GM21515 (cell line): ENCODE measurements around the gene KRT1.
"Not testable (repeated sequence)": the region's sequence is repeated elsewhere in the genome, so short reads cannot be mapped to it uniquely, and the experiment has no call there.

Experiments
- ATAC-seq: cut with Tn5 transposase; IDR thresholded peaks from one replicate; pipeline ENCODE4 v1.9.1; 2021; ENCODE audit not compliant: unreplicated experiment

Gene KRT1

GRCh38 chr12:52680363-52680762 lies at the start of gene KRT1:
Gene KRT1, minus strand, starts transcription at chr12:52680407. Its CDS starts 59 bp downstream, at chr12:52680348.
- ATAC-seq = no peak

DNA sequence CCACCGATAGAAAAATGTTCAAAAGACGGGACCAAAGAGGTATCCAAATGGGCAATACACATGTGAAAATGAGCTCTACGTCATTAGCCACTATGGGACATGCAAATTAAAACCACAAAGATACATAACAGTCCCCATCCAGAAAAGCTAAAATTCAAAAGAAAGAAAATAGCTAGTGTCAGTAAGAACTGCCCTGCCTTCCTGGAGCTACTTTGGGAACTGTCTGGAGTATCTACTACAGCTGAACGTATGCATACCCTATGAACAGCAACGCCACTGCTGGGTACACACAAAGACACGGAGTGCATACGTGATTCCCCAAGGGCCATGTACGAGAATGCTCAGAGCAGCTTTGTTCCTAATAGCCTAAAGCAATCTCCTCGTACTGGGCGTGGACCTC lies 48.9 kb upstream of the KRT1 start:
- ATAC-seq = no peak

DNA sequence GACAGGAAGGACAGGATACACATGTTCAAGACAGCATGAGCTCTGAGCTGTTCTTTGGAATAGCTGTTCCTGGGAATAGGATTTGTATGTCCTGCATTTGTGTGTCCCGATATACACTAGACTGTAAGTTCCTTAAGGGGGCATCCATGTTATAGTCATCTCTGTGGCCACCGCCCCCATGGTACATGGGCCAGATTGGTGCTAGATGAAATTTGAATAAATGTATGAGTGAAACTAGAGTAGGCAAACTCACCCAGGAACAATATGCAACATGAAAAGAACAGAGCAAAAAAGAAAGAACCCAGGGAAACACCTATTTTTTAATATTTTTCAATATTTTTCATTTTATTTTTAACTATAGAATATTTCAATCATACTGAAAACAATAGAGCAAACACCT lies 48.2 kb upstream of the KRT1 start:
- no peak for ATAC-seq

- ATAC-seq = no peak
Observed at GRCh38 chr12:52727037-52727436, 46.8 kb upstream of the KRT1 start.

- no peak for ATAC-seq
Observed at GRCh38 chr12:52726451-52726850, 46.2 kb upstream of the KRT1 start.

GRCh38 chr12:52724384-52724783 lies 44.2 kb upstream of the KRT1 start:
- ATAC-seq = no peak

- ATAC-seq = no peak
Observed at GRCh38 chr12:52722680-52723079, 42.5 kb upstream of the KRT1 start.

- ATAC-seq = no peak
Observed at GRCh38 chr12:52721838-52722470, 41.7 kb upstream of the KRT1 start.

- no peak for ATAC-seq
Observed at GRCh38 chr12:52720365-52720886, 40.2 kb upstream of the KRT1 start.

- no peak for ATAC-seq
Observed at GRCh38 chr12:52716061-52716460, 35.9 kb upstream of the KRT1 start.

DNA sequence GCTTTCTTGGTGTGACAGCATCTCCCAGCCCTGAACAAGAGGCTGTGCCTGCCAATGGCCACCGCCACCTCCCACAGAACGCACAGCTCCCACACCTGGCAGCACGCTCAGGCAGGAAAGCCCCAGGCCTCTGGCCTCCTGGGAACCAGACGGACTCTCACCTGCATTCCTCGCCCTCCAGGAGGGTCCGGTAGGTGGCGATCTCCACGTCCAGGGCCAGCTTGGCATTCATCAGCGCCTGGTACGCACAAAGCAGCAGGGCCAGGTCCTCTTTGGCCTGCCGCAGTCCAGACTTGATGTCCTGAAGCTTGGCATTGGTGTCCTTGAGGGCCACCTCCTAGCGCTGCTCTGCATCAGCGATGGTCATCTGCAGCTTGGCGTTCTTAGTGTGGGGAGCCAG lies 35.2 kb upstream of the KRT1 start:
- no peak for ATAC-seq

DNA sequence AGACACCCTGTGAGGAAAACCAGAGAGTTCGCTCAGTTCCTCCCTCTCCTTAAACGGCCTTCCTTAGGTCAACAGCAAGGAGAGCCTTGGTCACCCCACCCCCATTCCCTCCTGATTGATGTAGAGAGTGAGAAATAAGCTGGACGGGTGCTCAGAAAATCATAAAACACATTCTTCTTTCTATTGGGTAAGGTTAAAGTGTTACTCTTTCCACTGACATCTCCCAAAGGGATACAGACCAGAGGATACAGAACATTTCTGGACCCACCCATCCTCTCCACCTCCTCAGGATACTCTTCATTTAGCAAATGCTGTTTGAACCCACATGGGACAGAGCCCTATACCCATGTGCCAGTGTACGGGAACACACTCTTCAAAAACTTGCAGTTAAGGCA lies 34.7 kb upstream of the KRT1 start:
- no peak for ATAC-seq

- no peak for ATAC-seq
Observed at GRCh38 chr12:52713960-52714886, 34.0 kb upstream of the KRT1 start.

DNA sequence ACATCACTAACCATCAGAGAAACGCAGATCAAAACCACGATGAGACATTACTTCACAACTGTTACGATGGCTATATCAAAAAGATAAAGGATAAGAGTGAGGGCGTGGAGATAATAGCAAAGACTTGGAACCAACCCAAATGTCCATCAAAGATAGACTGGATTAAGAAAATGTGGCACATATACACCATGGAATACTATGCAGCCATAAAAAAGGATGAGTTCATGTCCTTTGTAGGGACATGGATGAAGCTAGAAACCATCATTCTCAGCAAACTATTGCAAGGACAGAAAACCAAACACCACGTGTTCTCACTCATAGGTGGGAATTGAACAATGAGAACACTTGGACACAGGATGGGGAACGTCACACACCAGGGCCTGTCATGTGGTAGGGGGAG lies 31.9 kb upstream of the KRT1 start:
- not testable (repeated sequence) for ATAC-seq

GRCh38 chr12:52710730-52711129 lies 30.5 kb upstream of the KRT1 start:
- no peak for ATAC-seq

GRCh38 chr12:52708010-52708409 lies 27.8 kb upstream of the KRT1 start:
- no peak for ATAC-seq

DNA sequence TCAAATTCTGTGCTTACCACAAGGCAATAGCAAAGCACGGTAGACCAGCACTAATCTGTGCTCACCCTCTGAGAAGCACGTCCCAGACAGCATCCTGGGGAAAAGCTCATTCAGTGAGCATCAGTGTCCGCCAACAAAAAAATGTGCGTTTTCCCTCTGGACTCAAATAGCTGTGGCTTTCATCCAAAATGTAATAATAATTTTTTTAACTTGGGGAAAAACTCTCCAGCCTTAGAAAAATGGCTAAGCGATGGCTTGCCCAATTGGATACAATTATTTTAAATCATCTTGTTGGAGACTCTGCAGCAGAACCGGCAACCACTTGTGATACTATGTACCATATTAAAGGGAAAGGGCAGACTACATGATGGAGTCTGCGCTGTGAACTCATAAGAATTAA lies 24.3 kb upstream of the KRT1 start:
- ATAC-seq = no peak

GRCh38 chr12:52703878-52704277 lies 23.7 kb upstream of the KRT1 start:
- ATAC-seq = no peak

GRCh38 chr12:52703424-52703823 lies 23.2 kb upstream of the KRT1 start, which contains the start of gene KRT77:
Gene KRT77, minus strand, starts transcription at chr12:52703524. Its CDS starts 90 bp downstream, at chr12:52703434.
- no peak for ATAC-seq

- ATAC-seq = no peak
Observed at GRCh38 chr12:52702338-52702737, 22.1 kb upstream of the KRT1 start.

GRCh38 chr12:52701281-52701680 lies 21.1 kb upstream of the KRT1 start:
- no peak for ATAC-seq

DNA sequence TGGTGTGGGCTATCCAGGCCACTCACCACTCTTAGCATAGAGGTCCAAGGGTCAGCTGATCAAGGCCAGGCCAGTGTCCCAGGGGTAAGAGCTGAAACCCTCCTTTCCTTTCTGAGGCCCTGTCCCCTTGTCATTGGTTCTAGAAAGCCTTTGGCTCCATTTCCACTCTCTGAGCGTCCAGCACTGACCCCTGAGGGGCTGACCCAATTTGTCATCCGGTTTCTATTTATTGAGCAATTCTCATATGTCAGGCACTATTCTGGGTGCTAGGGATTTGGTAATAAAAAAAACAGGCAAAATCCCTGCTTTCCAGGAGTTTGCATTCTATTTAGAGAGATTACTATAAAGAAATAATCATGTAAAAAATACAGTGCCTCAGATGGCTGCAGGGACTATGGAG lies 19.8 kb upstream of the KRT1 start:
- ATAC-seq = no peak
